A549 (cell line): Measurements from ENCODE around the gene OCSTAMP. TPM values are rescaled to one million over a fixed set of nuclear protein-coding genes. Genes with fewer than 3 reads are reported as not detected.

Experiments used
- ATAC-seq, 2 experiments: fragments of 200-7000 bp in 1 of 2; fragments of >200 bp in 1 of 2; cut with Nextera tagmentation in 1 of 2; cut with Tn5 transposase in 1 of 2; 3 replicates each; pipeline versions ENCODE4 v1.8.0 to v1.9.1; 2018 to 2020; ENCODE audit warnings: mild to moderate bottlenecking in 1 of 2, moderate library complexity in 1 of 2
- CTCF ChIA-PET: fragments of 300-600 bp; sonication (Branson Sonifier 250); formaldehyde crosslinking; extraction: SDS; loops from one replicate; lab custom pipeline; 2021; ENCODE audit warnings: antibody characterized with exemption, inconsistent platforms; lab: Yijun Ruan, JAX
- POLR2A ChIA-PET: fragments of 350-600 bp; formaldehyde crosslinking; extraction: SDS; loops from one replicate; lab custom pipeline; 2021; ENCODE audit warnings: antibody characterized with exemption, inconsistent platforms; lab: Yijun Ruan, JAX
- DNase-seq, 2 experiments: peaks; one replicate each; pipeline versions ENCODE4 v3.0.0 to v3.0.0-alpha.2; 2011 to 2016; ENCODE audit warnings: low read depth in 1 of 2, low spot score in 1 of 2
- FAIRE-seq: peaks from 2 replicates; lab custom pipeline; 2011; peaks lifted over from hg19 to GRCh38; lab: Jason Lieb, UNC
- H3K27ac ChIP-seq, 2 experiments: fragments of >200 bp; sonication (Bioruptor Twin); formaldehyde crosslinking; 3 replicates each; pipeline ENCODE4 v1.5.1; 2016 to 2017
- H3K4me1 ChIP-seq: fragments of >200 bp; sonication (Bioruptor Twin); formaldehyde crosslinking; 3 replicates; pipeline ENCODE4 v1.6.1; 2016
- H3K4me2 ChIP-seq: fragments of >200 bp; sonication (Bioruptor Twin); formaldehyde crosslinking; 3 replicates; pipeline ENCODE4 v1.6.1; 2016
- H3K4me3 ChIP-seq: fragments of >200 bp; sonication (Bioruptor Twin); formaldehyde crosslinking; 3 replicates; pipeline ENCODE4 v1.5.1; 2016
- H3K9me3 ChIP-seq: fragments of >200 bp; sonication (Bioruptor Twin); formaldehyde crosslinking; 3 replicates; pipeline ENCODE4 v1.6.1; 2016
- CBX2 ChIP-seq: fragments of 200-600 bp; sonication (generic); IDR thresholded peaks from 2 replicates; pipeline ENCODE4 v1.6.1; 2016; ENCODE audit warnings: low read depth, mild to moderate bottlenecking, borderline replicate concordance
- CBX8 ChIP-seq: fragments of 200-600 bp; sonication (generic); IDR thresholded peaks from 2 replicates; pipeline ENCODE4 v1.6.1; 2016
- CEBPB ChIP-seq, 2 experiments: fragments of >200 bp in 1 of 2; sonication (Bioruptor Twin) in 1 of 2; formaldehyde crosslinking in 1 of 2; IDR thresholded peaks; 2 replicates each; pipeline ENCODE4 v1.6.1; 2012 to 2016
- CHD2 ChIP-seq: fragments of 150-350 bp; IDR thresholded peaks from 2 replicates; pipeline ENCODE4 v1.6.1; 2014; ENCODE audit warnings: low read length; ENCODE audit not compliant: partially characterized antibody
- CHD4 ChIP-seq: fragments of 200-600 bp; sonication (generic); IDR thresholded peaks from 2 replicates; pipeline ENCODE4 v1.6.1; 2016; ENCODE audit warnings: antibody characterized with exemption, mild to moderate bottlenecking, borderline replicate concordance
- FOSB ChIP-seq: fragments of 250-450 bp; sonication (Bioruptor Pico); IDR thresholded peaks from 2 replicates; pipeline ENCODE4 v1.5.0; 2020; ENCODE audit warnings: mild to moderate bottlenecking, moderate library complexity
- GATA3 ChIP-seq: IDR thresholded peaks from 2 replicates; pipeline ENCODE4 v1.6.1; 2012; ENCODE audit warnings: borderline replicate concordance
- HDAC2 ChIP-seq: fragments of 200-600 bp; sonication (generic); IDR thresholded peaks from 2 replicates; pipeline ENCODE4 v1.6.1; 2016
- HES2 ChIP-seq: fragments of >200 bp; sonication (Bioruptor Twin); formaldehyde crosslinking; IDR thresholded peaks from 2 replicates; pipeline ENCODE4 v1.6.1; 2016
- HEYL ChIP-seq: fragments of 250-450 bp; sonication (Bioruptor Pico); IDR thresholded peaks from 2 replicates; pipeline ENCODE4 v1.8.0; 2021; ENCODE audit warnings: mild to moderate bottlenecking, moderate library complexity
- HOXB13 ChIP-seq: fragments of 250-450 bp; sonication (Bioruptor Pico); IDR thresholded peaks from 2 replicates; pipeline ENCODE4 v1.5.0; 2020; ENCODE audit warnings: low read depth, mild to moderate bottlenecking, moderate library complexity
- JUNB ChIP-seq: fragments of >200 bp; sonication (Bioruptor Twin); formaldehyde crosslinking; IDR thresholded peaks from 2 replicates; pipeline ENCODE4 v1.6.1; 2016
- KDM1A ChIP-seq: fragments of 200-600 bp; sonication (generic); IDR thresholded peaks from 2 replicates; pipeline ENCODE4 v1.6.1; 2016; ENCODE audit warnings: low read depth, mild to moderate bottlenecking
- NPAS2 ChIP-seq: fragments of 250-450 bp; sonication (Bioruptor Pico); IDR thresholded peaks from 2 replicates; pipeline ENCODE4 v1.8.0; 2022; ENCODE audit warnings: mild to moderate bottlenecking, moderate library complexity, borderline replicate concordance
- POLR2AphosphoS2 ChIP-seq: conservative IDR thresholded peaks from 2 replicates; pipeline ENCODE4 v1.6.1; 2012; ENCODE audit warnings: low read length, improper control_type of control experiment, inconsistent platforms
- REST ChIP-seq: fragments of 200-600 bp; sonication (generic); IDR thresholded peaks from 2 replicates; pipeline ENCODE4 v1.6.1; 2016; ENCODE audit warnings: antibody characterized with exemption, mild to moderate bottlenecking, moderate library complexity
- RFX5 ChIP-seq: fragments of 450-650 bp; IDR thresholded peaks from 2 replicates; pipeline ENCODE4 v1.7.1; 2014; ENCODE audit warnings: antibody characterized with exemption, mild to moderate bottlenecking, moderate library complexity
- RNF2 ChIP-seq: fragments of 200-600 bp; sonication (generic); IDR thresholded peaks from 2 replicates; pipeline ENCODE4 v1.6.1; 2016; ENCODE audit warnings: low read depth, mild to moderate bottlenecking, antibody characterized with exemption, moderate library complexity, borderline replicate concordance
- SMC3 ChIP-seq: fragments of >200 bp; sonication (Bioruptor Twin); formaldehyde crosslinking; IDR thresholded peaks from 3 replicates; pipeline ENCODE4 v1.6.1; 2018; ENCODE audit warnings: inconsistent platforms
- SREBF2 ChIP-seq: fragments of 450-650 bp; IDR thresholded peaks from 2 replicates; pipeline ENCODE4 v1.6.1; 2014; ENCODE audit warnings: mild to moderate bottlenecking, moderate library complexity
- TP53 ChIP-seq: fragments of 250-450 bp; sonication (Bioruptor Pico); IDR thresholded peaks from 2 replicates; pipeline ENCODE4 v1.5.0; 2021; ENCODE audit warnings: mild to moderate bottlenecking, moderate library complexity
- USF2 ChIP-seq: fragments of 450-650 bp; IDR thresholded peaks from 2 replicates; pipeline ENCODE4 v1.6.1; 2014; ENCODE audit warnings: antibody characterized with exemption
- ZFP36 ChIP-seq: fragments of 450-650 bp; IDR thresholded peaks from 2 replicates; pipeline ENCODE4 v1.6.1; 2014; ENCODE audit warnings: borderline replicate concordance; ENCODE audit not compliant: partially characterized antibody
- ZNF302 ChIP-seq: fragments of 250-450 bp; sonication (Bioruptor Pico); IDR thresholded peaks from 2 replicates; pipeline ENCODE4 v1.9.0; 2021; ENCODE audit warnings: inconsistent platforms, mild to moderate bottlenecking, moderate library complexity
- WGBS: methylation state at CpG from one replicate; pipeline ENCODE4 v1.1.6; 2017; ENCODE audit errors: missing lambda C conversion rate; 5-methylcytosine and 5-hydroxymethylcytosine counted together
- polyA plus RNA-seq, 4 experiments: library from polyadenylated mRNA; depleted of rRNA in 3 of 4; stranded (reverse); fragments of >200 nt; fragmentation: RNase III in 1 of 4; extraction: RNeasy Plus Mini Kit Qiagen cat#74134 plus additional on column Dnase treatment in 1 of 4; gene quantifications; 2 replicates in 3 of 4; 3 replicates in 1 of 4; pipeline ENCODE4 v1.2.3, GENCODE V29; 2011 to 2017

Gene OCSTAMP
- polyA plus RNA-seq, 2 of the 4 experiments (the other 2 are of a cell fraction) = not detected

- ChIA-PET POLR2A (no interaction called here), CTCF (interaction anchor here (1.0 to 4.1 kb wide), 8 partner anchors 9 to 134 kb away, joined by 3 to 25 read pairs (median 5); no protein-coding TSS in a partner anchor)
- FAIRE-seq (no peak), ATAC-seq (no peak), DNase-seq (no peak)
- H3K9me3 ChIP-seq = no peaks in the 10 kb centered on the region; the same call in 2 of the 3 replicates
- H3K27ac ChIP-seq = no peak overlapping the region
- WGBS = 43% methylated on average over 6 of the region's 6 CpGs
- TF ChIP-seq HOXB13 (CRISPR knock-in tag) (no peak), CHD4 (no peak), KDM1A (no peak), SREBF2 (no peak), FOSB (CRISPR knock-in tag) (no peak), RFX5 (no peak), GATA3 (no peak), CBX8 (no peak), HEYL (CRISPR knock-in tag) (no peak), SMC3 (no peak), POLR2AphosphoS2 (no peak)
- no peak overlapping the region for H3K4me3 ChIP-seq
- H3K4me2 ChIP-seq = no peak overlapping the region
- H3K4me1 ChIP-seq = no peaks in the 10 kb centered on the region
Measured at GRCh38 chr20:46573234-46573633, 22.8 kb upstream of the OCSTAMP start.

- ATAC-seq = no peak
- TF ChIP-seq HDAC2 = no peak
- TF ChIP-seq ZFP36 = peak; percentile 14
- Histone ChIP-seq H3K9me3 (no peaks in the 10 kb centered on the region; the same call in 2 of the 3 replicates), H3K4me3 (no peak overlapping the region), H3K4me2 (no peak overlapping the region), H3K4me1 (no peaks in the 10 kb centered on the region), H3K27ac (no peak overlapping the region)
- DNase-seq = no peak
- ChIA-PET CTCF (interaction anchor here (1.2 to 4.1 kb wide), 5 partner anchors 10 to 108 kb away, joined by 5 to 25 read pairs (median 7); no protein-coding TSS in a partner anchor), POLR2A (no interaction called here)
- no peak for FAIRE-seq
- WGBS = 22% methylated on average over 3 of the region's 3 CpGs
Measured at GRCh38 chr20:46572790-46573189, 22.3 kb upstream of the OCSTAMP start.

- DNase-seq = no peak
- no peak for FAIRE-seq
- H3K9me3 ChIP-seq = no peaks in the 10 kb centered on the region; the same call in 2 of the 3 replicates
- no peak overlapping the region for H3K27ac ChIP-seq
- CTCF ChIA-PET = interaction anchor here (1.2 to 4.1 kb wide), 4 partner anchors 10 to 109 kb away, joined by 5 to 25 read pairs (median 7); no protein-coding TSS in a partner anchor
- TF ChIP-seq ZNF302 (CRISPR knock-in tag) = no peak
- TF ChIP-seq TP53 (CRISPR knock-in tag) = no peak
- no peak for TF ChIP-seq HEYL (CRISPR knock-in tag)
- TF ChIP-seq HOXB13 (CRISPR knock-in tag) = no peak
- TF ChIP-seq SREBF2 = no peak
- TF ChIP-seq JUNB = no peak
- no peak for TF ChIP-seq CHD4
- no peak for TF ChIP-seq USF2
- no peak for TF ChIP-seq RNF2
- no peak for TF ChIP-seq NPAS2
- WGBS = 68% methylated on average over 8 of the region's 8 CpGs
- no peak overlapping the region for H3K4me2 ChIP-seq
- no peak overlapping the region for H3K4me3 ChIP-seq
- POLR2A ChIA-PET = no interaction called here
- ATAC-seq = peak in 1 of 2 experiments; percentile 21; a peak in 1 of 6 replicates
- H3K4me1 ChIP-seq = no peaks in the 10 kb centered on the region
Measured at GRCh38 chr20:46572153-46572552, 21.7 kb upstream of the OCSTAMP start.

GRCh38 chr20:46571418-46571817, 21.0 kb upstream of the OCSTAMP start:
- ChIA-PET POLR2A (no interaction called here), CTCF (interaction anchor here (2.4 to 4.1 kb wide), 2 partner anchors 10 to 110 kb away, joined by 7 to 25 read pairs; no protein-coding TSS in a partner anchor)
- 80% methylated on average over 2 of the region's 2 CpGs for WGBS

More at GRCh38 chr20:46571418-46571817, 21.0 kb upstream of the OCSTAMP start:
- H3K4me1 ChIP-seq = no peaks in the 10 kb centered on the region
- no peak overlapping the region for H3K4me3 ChIP-seq
- no peak overlapping the region for H3K27ac ChIP-seq
- DNase-seq = no peak
- H3K4me2 ChIP-seq = no peak overlapping the region
- ATAC-seq = no peak
- no peak for TF ChIP-seq FOSB (CRISPR knock-in tag)
- no peak for TF ChIP-seq REST
- TF ChIP-seq CBX2 = no peak
- no peak for TF ChIP-seq NPAS2
- TF ChIP-seq HEYL (CRISPR knock-in tag) = no peak
- TF ChIP-seq HES2 = no peak
- TF ChIP-seq CHD2 = no peak
- no peak for TF ChIP-seq RNF2
- TF ChIP-seq CEBPB (IDR thresholded peaks at IDR 0.05) = no peak
- H3K9me3 ChIP-seq = no peaks in the 10 kb centered on the region; the same call in 2 of the 3 replicates
- no peak for FAIRE-seq
